ENCODE results near the gene BARX1.

The BARX1 gene

GRCh38 chr9:93917121-93917853 lies 37.9 kb downstream of the BARX1 start:
- DNase-seq (ENCODE audit: low read depth in 2 of 2) = no peak

- DNase-seq (ENCODE audit: low read depth in 2 of 2) = no peak
Observed at GRCh38 chr9:93916358-93916757, 38.8 kb downstream of the BARX1 start.

- no peak for DNase-seq (ENCODE audit: low read depth in 2 of 2)
Observed at GRCh38 chr9:93911801-93912554, 43.2 kb downstream of the BARX1 start.

- DNase-seq (ENCODE audit: low read depth in 2 of 2) = no peak
Observed at GRCh38 chr9:93911136-93911745, 43.9 kb downstream of the BARX1 start.

GRCh38 chr9:93910598-93910997 lies 44.6 kb downstream of the BARX1 start:
- DNase-seq (ENCODE audit: low read depth in 2 of 2) = no peak

- no peak for DNase-seq (ENCODE audit: low read depth in 2 of 2)
Observed at GRCh38 chr9:93910196-93910595, 45.0 kb downstream of the BARX1 start.

GRCh38 chr9:93909242-93909616 lies 45.9 kb downstream of the BARX1 start:
- DNase-seq (ENCODE audit: low read depth in 2 of 2) = no peak

GRCh38 chr9:93908591-93909241 lies 46.4 kb downstream of the BARX1 start:
- DNase-seq (ENCODE audit: low read depth in 2 of 2) = no peak

- no peak for DNase-seq (ENCODE audit: low read depth in 2 of 2)
Observed at GRCh38 chr9:93907551-93908199, 47.5 kb downstream of the BARX1 start.

GRCh38 chr9:93906195-93906880 lies 48.8 kb downstream of the BARX1 start:
- DNase-seq (ENCODE audit: low read depth in 2 of 2) = no peak

GRCh38 chr9:93905473-93906133 lies 49.6 kb downstream of the BARX1 start:
- DNase-seq (ENCODE audit: low read depth in 2 of 2) = no peak

GRCh38 chr9:93904649-93905472 lies 50.3 kb downstream of the BARX1 start:
- DNase-seq (ENCODE audit: low read depth in 2 of 2) = no peak

- no peak for DNase-seq (ENCODE audit: low read depth in 2 of 2)
Observed at GRCh38 chr9:93903886-93904648, 51.1 kb downstream of the BARX1 start.

- no peak for DNase-seq (ENCODE audit: low read depth in 2 of 2)
Observed at GRCh38 chr9:93902780-93903655, 52.1 kb downstream of the BARX1 start.

- DNase-seq (ENCODE audit: low read depth in 2 of 2) = no peak
Observed at GRCh38 chr9:93902051-93902779, 52.9 kb downstream of the BARX1 start.

Data from activated CD8-positive, alpha-beta memory T cell treated with anti-CD3 and anti-CD28 coated beads for 4 hours (primary cell).